SK-N-MC (cell line): ENCODE data around the gene FRMD4A.

Experiments
- DNase-seq: peaks from one replicate; pipeline ENCODE4 v3.0.0-alpha.2; 2011; ENCODE audit warnings: low read depth, low spot score
- H3K27ac ChIP-seq: fragments of 200-600 bp; sonication (generic); 2 replicates; pipeline ENCODE4 v1.5.1; 2016; ENCODE audit warnings: mixed run types
- H3K36me3 ChIP-seq: fragments of 200-600 bp; sonication (generic); 2 replicates; pipeline ENCODE4 v1.6.1; 2017; ENCODE audit warnings: antibody characterized with exemption, low read length, mixed read lengths; ENCODE audit not compliant: insufficient read depth
- H3K4me3 ChIP-seq: fragments of 200-600 bp; sonication (generic); 2 replicates; pipeline ENCODE4 v1.5.1; 2016
- H3K9ac ChIP-seq: fragments of 200-600 bp; sonication (generic); 2 replicates; pipeline ENCODE4 v1.8.0; 2017; ENCODE audit warnings: mixed run types, mixed read lengths; ENCODE audit not compliant: insufficient read length
- H3K9me3 ChIP-seq: fragments of 200-600 bp; sonication (generic); 2 replicates; pipeline ENCODE4 v1.6.1; 2017; ENCODE audit warnings: low read depth, mild to moderate bottlenecking, antibody characterized with exemption, low read length, moderate library complexity, mixed read lengths
- EZH2 ChIP-seq: fragments of 200-600 bp; sonication (generic); IDR thresholded peaks from one replicate; pipeline ENCODE4 v1.6.1; 2017; ENCODE audit warnings: antibody characterized with exemption
- FOXP2 ChIP-seq: optimal IDR thresholded peaks from 2 replicates; pipeline ENCODE3; 2011; ENCODE audit warnings: mild to moderate bottlenecking, moderate library complexity; ENCODE audit not compliant: insufficient read depth; ENCODE audit errors: extremely low read length, control extremely low read depth
- POLR2AphosphoS5 ChIP-seq: IDR thresholded peaks from 2 replicates; pipeline ENCODE4 v1.6.1; 2012; ENCODE audit warnings: mild to moderate bottlenecking, low read depth, low read length, borderline replicate concordance

Gene FRMD4A

GRCh38 chr10:14026325-14026724, 304.4 kb downstream of the FRMD4A start:
- no peaks in the 10 kb centered on the region for H3K36me3 ChIP-seq
- H3K4me3 ChIP-seq = no peak overlapping the region
- no peak for DNase-seq
- H3K27ac ChIP-seq = no peak overlapping the region
- H3K9ac ChIP-seq = no peak overlapping the region
- no peak for TF ChIP-seq POLR2AphosphoS5
- TF ChIP-seq FOXP2 = no peak
- TF ChIP-seq EZH2 = no peak
- H3K9me3 ChIP-seq = no peaks in the 10 kb centered on the region

DNA sequence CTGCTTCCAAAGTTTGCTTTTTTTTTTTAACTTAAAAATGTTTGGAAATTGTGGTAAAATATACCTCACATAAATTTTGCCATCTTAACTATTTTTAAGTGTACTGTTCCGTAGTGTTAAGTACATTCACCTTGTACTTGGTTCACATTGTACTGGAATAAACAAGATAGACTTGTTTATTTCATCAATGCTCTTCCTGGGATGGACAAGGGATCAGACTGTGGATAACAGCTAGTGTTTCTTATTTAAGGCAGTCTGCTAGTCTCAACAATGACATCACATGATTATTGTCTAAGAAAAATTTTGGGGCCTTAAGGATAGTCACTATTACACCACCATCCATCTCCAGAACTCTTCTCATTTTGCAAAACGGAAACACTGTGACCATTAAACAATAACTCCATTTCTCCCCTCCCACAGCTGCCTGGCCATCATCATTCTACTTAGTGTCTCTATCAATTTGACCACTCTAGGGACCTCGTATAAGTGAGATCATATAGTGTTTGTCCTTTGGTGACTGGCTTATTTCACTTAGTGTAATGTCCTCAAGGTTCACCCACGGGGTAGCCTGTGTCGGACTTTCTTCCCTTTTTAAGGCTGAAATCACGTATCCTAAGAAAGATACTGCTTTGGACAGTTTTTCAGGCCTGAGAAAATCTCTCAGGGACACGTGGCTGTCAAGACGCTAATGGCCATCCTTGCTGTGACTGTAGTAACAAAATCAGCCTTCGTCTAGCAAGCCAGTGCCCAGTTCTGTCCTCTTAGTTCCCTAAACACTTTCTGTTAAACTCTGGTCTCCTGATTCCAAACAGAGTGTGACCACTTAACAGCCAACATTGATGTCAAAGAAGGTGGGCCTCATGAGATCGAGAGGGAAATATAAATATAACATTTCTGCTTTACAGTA, 305.2 kb downstream of the FRMD4A start:
- no peak overlapping the region for H3K9ac ChIP-seq
- no peaks in the 10 kb centered on the region for H3K36me3 ChIP-seq
- no peaks in the 10 kb centered on the region for H3K9me3 ChIP-seq
- TF ChIP-seq EZH2 (no peak), POLR2AphosphoS5 (no peak), FOXP2 (no peak)
- no peak overlapping the region for H3K27ac ChIP-seq
- DNase-seq = no peak
- no peak overlapping the region for H3K4me3 ChIP-seq

DNA sequence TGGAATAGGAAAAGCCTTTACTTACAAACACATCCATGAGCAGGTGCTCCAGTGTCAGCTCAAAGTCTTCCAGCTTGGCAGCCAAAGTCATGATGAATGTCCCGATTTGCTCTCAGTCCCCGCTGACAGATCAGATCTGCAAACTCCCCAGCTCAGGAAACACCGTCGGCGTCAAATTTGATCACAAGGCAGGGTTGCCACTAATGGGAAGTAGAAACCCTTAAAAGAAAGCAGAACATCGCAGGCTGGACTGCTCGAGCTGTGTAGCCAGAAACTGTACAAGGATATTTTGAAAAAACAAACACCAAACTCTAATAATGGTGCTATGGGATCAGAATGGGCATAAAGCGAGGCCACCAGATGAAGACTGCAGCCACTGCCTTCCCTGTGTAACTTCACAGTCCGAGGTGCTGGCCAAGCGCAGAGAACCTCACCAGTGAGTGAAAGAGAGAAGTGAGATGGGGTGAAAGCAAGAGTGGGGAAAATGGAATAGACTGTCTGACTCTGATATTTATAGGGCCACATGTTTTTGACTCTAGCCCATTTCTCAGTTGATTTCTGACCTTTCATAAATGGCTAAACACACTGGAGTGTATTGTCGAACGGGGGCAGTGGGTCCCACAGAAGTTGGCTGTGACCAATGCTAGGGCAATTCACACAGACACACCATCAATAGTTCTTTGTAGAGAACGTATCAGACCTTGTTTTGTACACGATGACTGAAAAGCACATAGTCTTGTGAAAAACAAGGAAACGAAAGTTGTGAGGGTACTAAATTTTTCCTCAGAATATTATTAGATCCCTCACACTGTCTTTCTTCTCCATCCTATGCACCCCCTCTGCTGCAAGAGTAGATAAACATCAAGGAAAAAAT, 306.2 kb downstream of the FRMD4A start:
- H3K4me3 ChIP-seq = no peak overlapping the region
- no peak for DNase-seq
- H3K36me3 ChIP-seq = no peaks in the 10 kb centered on the region
- no peaks in the 10 kb centered on the region for H3K9me3 ChIP-seq
- no peak overlapping the region for H3K27ac ChIP-seq
- H3K9ac ChIP-seq = no peak overlapping the region
- no peak for TF ChIP-seq EZH2
- no peak for TF ChIP-seq FOXP2

DNA sequence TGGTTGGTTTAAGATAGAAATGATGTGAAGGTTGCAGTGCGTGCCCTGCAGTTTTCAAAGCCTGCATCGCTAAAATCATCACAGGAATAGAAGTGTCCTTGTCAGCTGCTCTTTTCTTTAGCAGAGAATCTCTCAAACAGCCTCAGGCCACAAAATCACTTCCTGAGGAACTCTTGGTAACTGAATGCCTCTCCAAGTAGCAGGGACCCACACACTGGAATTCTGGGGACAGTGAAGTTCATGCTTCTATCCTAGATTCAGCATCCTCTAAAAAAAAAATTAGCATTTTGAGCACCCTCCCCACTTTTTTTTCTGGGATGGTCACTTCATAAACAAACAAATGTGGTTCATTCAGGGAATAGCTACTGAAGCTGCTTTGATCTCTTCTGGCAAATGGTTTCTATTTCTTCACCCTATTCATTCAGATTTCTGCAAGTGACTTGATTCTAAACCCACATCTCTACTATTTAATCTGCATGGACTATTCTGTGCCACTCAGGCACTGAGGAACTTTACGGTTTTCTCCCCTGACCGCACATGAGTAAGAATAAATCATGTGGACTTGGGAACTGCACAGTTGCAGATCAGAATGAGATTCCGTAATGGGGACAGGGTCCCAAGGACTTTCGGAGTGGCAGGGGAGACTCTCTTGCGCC, 306.9 kb downstream of the FRMD4A start:
- Histone ChIP-seq H3K27ac (no peak overlapping the region), H3K9ac (no peak overlapping the region), H3K9me3 (no peaks in the 10 kb centered on the region), H3K4me3 (no peak overlapping the region), H3K36me3 (no peaks in the 10 kb centered on the region)
- no peak for DNase-seq
- TF ChIP-seq EZH2 (no peak), POLR2AphosphoS5 (no peak), FOXP2 (no peak)

DNA sequence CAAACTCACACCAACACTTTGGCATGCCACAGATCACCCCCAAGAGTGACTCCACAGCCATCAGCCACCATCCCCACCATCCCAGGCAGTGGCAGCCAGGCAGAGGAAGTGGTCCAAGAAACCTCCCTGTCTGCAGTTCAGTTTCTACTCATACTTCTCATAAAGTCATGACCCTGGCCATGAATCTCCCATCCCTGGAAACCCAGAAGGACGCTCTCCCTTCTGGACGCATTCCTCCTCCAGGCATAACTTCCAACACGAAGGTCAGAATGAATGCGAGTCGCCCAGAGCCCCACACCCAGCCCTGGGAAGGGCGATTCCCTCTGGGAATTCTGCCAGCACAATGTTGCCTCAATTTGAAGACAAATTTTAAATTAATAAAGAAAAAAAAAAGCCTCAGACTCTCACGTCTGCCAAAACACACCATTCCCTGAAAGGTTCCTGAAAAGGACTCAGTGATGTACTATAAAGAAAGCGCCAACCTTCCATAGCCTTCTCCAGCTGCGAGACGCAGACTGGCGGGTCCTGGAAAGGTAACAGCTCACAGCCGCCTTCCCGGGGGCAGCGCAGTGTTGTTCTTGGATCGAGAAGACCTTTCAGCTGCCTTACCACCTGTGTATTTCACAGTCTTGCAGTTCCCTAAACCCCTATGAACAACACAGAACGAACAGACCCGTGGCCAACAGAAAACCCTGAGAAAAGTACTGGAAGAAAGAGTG, 307.6 kb downstream of the FRMD4A start:
- DNase-seq = no peak
- H3K27ac ChIP-seq = no peak overlapping the region
- H3K9ac ChIP-seq = no peak overlapping the region
- H3K36me3 ChIP-seq = no peaks in the 10 kb centered on the region
- TF ChIP-seq EZH2 (no peak), FOXP2 (no peak), POLR2AphosphoS5 (no peak)
- H3K4me3 ChIP-seq = no peak overlapping the region
- H3K9me3 ChIP-seq = no peaks in the 10 kb centered on the region

DNA sequence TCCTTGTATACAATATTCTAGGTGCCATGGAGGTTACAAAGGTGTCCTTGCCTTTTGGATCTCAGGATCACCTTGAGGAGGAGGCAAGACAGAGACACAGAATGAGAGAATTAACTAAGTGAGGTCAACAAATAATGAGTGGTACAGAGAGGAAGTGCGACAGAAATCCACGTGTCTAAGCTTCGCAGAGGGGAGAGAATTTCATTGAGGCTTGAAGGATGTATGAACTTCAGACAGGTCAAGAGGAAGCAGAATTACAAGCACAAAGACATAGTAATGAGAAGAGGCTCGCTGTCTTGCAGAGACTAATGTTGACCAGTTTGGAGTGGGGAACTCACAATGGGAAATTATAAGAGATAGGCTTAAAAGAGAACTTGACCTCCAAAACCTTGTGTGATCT, 308.7 kb downstream of the FRMD4A start:
- Histone ChIP-seq H3K36me3 (no peaks in the 10 kb centered on the region), H3K4me3 (no peak overlapping the region), H3K27ac (no peak overlapping the region), H3K9me3 (no peaks in the 10 kb centered on the region), H3K9ac (no peak overlapping the region)
- no peak for TF ChIP-seq FOXP2
- TF ChIP-seq POLR2AphosphoS5 = no peak
- TF ChIP-seq EZH2 = no peak
- DNase-seq = no peak

DNA sequence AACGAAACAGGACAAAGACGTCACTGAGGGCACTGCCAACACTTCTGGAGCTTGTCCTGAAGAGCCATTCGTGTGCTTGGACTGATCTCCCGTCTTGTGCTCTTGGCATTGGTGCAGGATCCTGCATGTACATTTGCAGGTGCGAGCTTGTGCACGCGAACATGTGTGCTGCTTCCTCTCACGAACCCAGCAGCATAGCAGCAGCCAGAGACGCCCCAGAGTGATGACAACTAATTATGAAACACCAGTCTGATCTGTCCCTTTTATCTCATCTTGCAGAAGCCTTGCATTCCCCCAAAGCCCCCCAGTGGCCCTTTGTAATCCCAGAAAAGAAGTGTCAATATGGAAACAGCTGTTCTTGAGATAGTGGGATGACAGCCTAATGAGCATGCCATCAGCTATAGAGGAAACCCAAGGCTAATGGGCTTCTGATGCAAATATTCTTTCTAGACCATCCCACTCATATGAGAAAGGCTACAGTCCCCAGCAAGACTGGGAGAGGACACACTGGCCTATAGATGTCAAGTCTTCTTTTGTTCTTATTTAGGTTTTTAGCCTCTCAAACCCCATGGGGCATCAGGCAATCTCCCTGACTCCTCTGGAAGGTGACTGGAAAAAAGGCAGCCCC, 310.6 kb downstream of the FRMD4A start:
- no peak for DNase-seq
- Histone ChIP-seq H3K9me3 (no peaks in the 10 kb centered on the region), H3K4me3 (no peak overlapping the region), H3K9ac (no peak overlapping the region), H3K36me3 (no peaks in the 10 kb centered on the region), H3K27ac (no peak overlapping the region)
- TF ChIP-seq EZH2 (no peak), POLR2AphosphoS5 (no peak), FOXP2 (no peak)
